HEK293 (cell line): Measurements from ENCODE around the gene GALNT11.

Experiments used
- BCL11A ChIP-seq: fragments of 450-650 bp; formaldehyde crosslinking; IDR thresholded peaks from 2 replicates; pipeline ENCODE4 v1.5.1; 2016; ENCODE audit warnings: low read depth, missing biosample characterization, missing genetic modification characterization
- CTCF ChIP-seq: fragments of 450-650 bp; formaldehyde crosslinking; IDR thresholded peaks from 2 replicates; pipeline ENCODE4 v1.5.1; 2016; ENCODE audit warnings: missing biosample characterization, missing genetic modification characterization
- GLI4 ChIP-seq: fragments of 450-650 bp; formaldehyde crosslinking; IDR thresholded peaks from 2 replicates; pipeline ENCODE4 v1.5.1; 2016; ENCODE audit warnings: missing biosample characterization, missing genetic modification characterization
- HOXA7 ChIP-seq: sonication (generic); formaldehyde crosslinking; IDR thresholded peaks from 2 replicates; pipeline ENCODE4 v1.8.1; 2022; ENCODE audit warnings: missing genetic modification reagents, borderline replicate concordance
- TCF7L2 ChIP-seq: IDR thresholded peaks from 2 replicates; pipeline ENCODE4 v1.6.1; 2011; ENCODE audit warnings: low read depth, mild to moderate bottlenecking, inconsistent platforms, low read length, moderate library complexity, borderline replicate concordance
- YY1 ChIP-seq: fragments of 450-650 bp; formaldehyde crosslinking; IDR thresholded peaks from 2 replicates; pipeline ENCODE4 v1.5.1; 2018; ENCODE audit warnings: missing biosample characterization, missing genetic modification characterization
- ZFP41 ChIP-seq: fragments of 450-650 bp; formaldehyde crosslinking; IDR thresholded peaks from 2 replicates; pipeline ENCODE4 v1.5.1; 2016; ENCODE audit warnings: missing biosample characterization, missing genetic modification characterization, borderline replicate concordance
- ZNF639 ChIP-seq: fragments of 450-650 bp; formaldehyde crosslinking; IDR thresholded peaks from 2 replicates; pipeline ENCODE4 v1.5.1; 2016; ENCODE audit warnings: missing biosample characterization, missing genetic modification characterization
- ZNF830 ChIP-seq: fragments of 450-650 bp; IDR thresholded peaks from 2 replicates; pipeline ENCODE4 v1.5.0; 2018; ENCODE audit warnings: missing biosample characterization, missing genetic modification characterization, low read depth, mild to moderate bottlenecking, moderate library complexity

GRCh38 chr7:152117356-152117755 lies 91.9 kb downstream of the GALNT11 start:
- TF ChIP-seq ZFP41 (tag by site-specific recombination) = no peak
- no peak for TF ChIP-seq ZNF830 (tag by site-specific recombination)
- TF ChIP-seq CTCF (tag by site-specific recombination) = no peak
- TF ChIP-seq YY1 (tag by site-specific recombination) = no peak
- no peak for TF ChIP-seq BCL11A
- TF ChIP-seq HOXA7 (CRISPR knock-in tag) = no peak
- TF ChIP-seq GLI4 = no peak
- no peak for TF ChIP-seq TCF7L2
- TF ChIP-seq ZNF639 (tag by site-specific recombination) = no peak
